Astrocyte (in vitro differentiated cells and primary cell): ENCODE data around the gene PLEKHA7.

Experiments
- CTCF ChIP-seq: IDR thresholded peaks from 2 replicates; pipeline ENCODE4 v1.5.1; 2011; ENCODE audit warnings: low read depth, mild to moderate bottlenecking, inconsistent platforms, low read length, moderate library complexity; ENCODE audit not compliant: insufficient read depth
- EZH2 ChIP-seq: IDR thresholded peaks from 2 replicates; pipeline ENCODE4 v1.6.1; 2012; ENCODE audit warnings: mild to moderate bottlenecking, low read length, inconsistent platforms; ENCODE audit not compliant: insufficient read depth

GRCh38 chr11:16893456-16894066, 120.7 kb downstream of the PLEKHA7 start:
- no peak for TF ChIP-seq CTCF
- no peak for TF ChIP-seq EZH2
